Activated CD4-positive, CD25-positive, alpha-beta regulatory T cell (primary cell): ENCODE results near the gene MCC.

Source experiments
- DNase-seq, 4 experiments: peaks; one replicate each; lab custom pipeline; 2025; lab: John Stamatoyannopoulos, UW

MCC gene

GRCh38 chr5:113029614-113030013 is 458.6 kb downstream of the MCC start:
- no peak for DNase-seq

- DNase-seq: no peak
These were observed 460.8 kb downstream of the MCC start for GRCh38 chr5:113027431-113027830.

GRCh38 chr5:113027015-113027414 is 461.2 kb downstream of the MCC start:
- DNase-seq: no peak

- no peak for DNase-seq
These were observed 462.0 kb downstream of the MCC start for GRCh38 chr5:113026211-113026610.

- no peak for DNase-seq
These were observed 462.7 kb downstream of the MCC start for GRCh38 chr5:113025596-113025995.

GRCh38 chr5:113024076-113024697 is 464.1 kb downstream of the MCC start:
- no peak for DNase-seq

GRCh38 chr5:113022661-113023060 is 465.6 kb downstream of the MCC start:
- no peak for DNase-seq

GRCh38 chr5:113020461-113021273 is 467.6 kb downstream of the MCC start:
- no peak for DNase-seq

- DNase-seq: no peak
These were observed 470.2 kb downstream of the MCC start for GRCh38 chr5:113017881-113018635.

GRCh38 chr5:113005454-113005853 is 482.8 kb downstream of the MCC start:
- DNase-seq: no peak

- no peak for DNase-seq
These were observed 484.5 kb downstream of the MCC start for GRCh38 chr5:113003763-113004162.

- no peak for DNase-seq
These were observed 485.8 kb downstream of the MCC start for GRCh38 chr5:113002423-113002822.

- no peak for DNase-seq
These were observed 487.8 kb downstream of the MCC start for GRCh38 chr5:113000466-113000865.

GRCh38 chr5:112998296-112998695 is 490.0 kb downstream of the MCC start:
- DNase-seq: no peak

GRCh38 chr5:112996830-112997374 is 491.4 kb downstream of the MCC start:
- DNase-seq: no peak

GRCh38 chr5:112995764-112996618 is 492.3 kb downstream of the MCC start:
- DNase-seq: peak; percentile 42 to 77 (median 60)

- DNase-seq: no peak
These were observed 502.0 kb downstream of the MCC start for GRCh38 chr5:112986224-112986623.

- no peak for DNase-seq
These were observed 504.9 kb downstream of the MCC start for GRCh38 chr5:112983363-112983762.

- DNase-seq: no peak
These were observed 508.5 kb downstream of the MCC start for GRCh38 chr5:112979723-112980122.

- no peak for DNase-seq
These were observed 509.4 kb downstream of the MCC start for GRCh38 chr5:112978836-112979235.

- no peak for DNase-seq
These were observed 510.8 kb downstream of the MCC start for GRCh38 chr5:112977440-112977861.
